DOHH2 (cell line): ENCODE measurements around the gene TMEM235.

Source experiments
- H3F3A ChIP-seq: fragments of 200-600 bp; sonication (generic), shearing (Covaris generic); 2 replicates; pipeline ENCODE4 v1.6.0; 2016; ENCODE audit warnings: antibody characterized with exemption, mild to moderate bottlenecking; ENCODE audit not compliant: control insufficient read depth, insufficient read depth
- H3K27ac ChIP-seq: fragments of 200-600 bp; sonication (generic); 2 replicates; pipeline ENCODE4 v1.5.1; 2014; ENCODE audit warnings: low read depth, mild to moderate bottlenecking, low read length, moderate library complexity
- H3K27me3 ChIP-seq: fragments of 200-600 bp; sonication (generic); 2 replicates; pipeline ENCODE4 v1.6.1; 2014; ENCODE audit warnings: mild to moderate bottlenecking, low read length, mixed read lengths; ENCODE audit not compliant: control insufficient read depth
- H3K36me3 ChIP-seq: fragments of 200-600 bp; sonication (generic); 2 replicates; pipeline ENCODE4 v1.6.1; 2014; ENCODE audit warnings: mild to moderate bottlenecking, low read length, moderate library complexity, mixed read lengths; ENCODE audit not compliant: control insufficient read depth
- H3K4me1 ChIP-seq: fragments of 200-600 bp; sonication (generic); 2 replicates; pipeline ENCODE4 v1.6.1; 2014; ENCODE audit warnings: mild to moderate bottlenecking, low read length, mixed read lengths; ENCODE audit not compliant: control insufficient read depth
- H3K4me2 ChIP-seq: fragments of 200-600 bp; sonication (generic); 2 replicates; pipeline ENCODE4 v1.6.0; 2014; ENCODE audit warnings: mild to moderate bottlenecking, low read length, moderate library complexity
- H3K4me3 ChIP-seq: fragments of 200-600 bp; sonication (generic); 2 replicates; pipeline ENCODE4 v1.5.1; 2014; ENCODE audit warnings: mild to moderate bottlenecking, low read length, mixed read lengths
- H3K79me2 ChIP-seq: fragments of 200-600 bp; sonication (generic); 2 replicates; pipeline ENCODE4 v1.6.1; 2014; ENCODE audit warnings: mild to moderate bottlenecking, low read length, mixed read lengths; ENCODE audit not compliant: control insufficient read depth
- H3K9me2 ChIP-seq: fragments of 200-600 bp; sonication (generic); replicated peaks from 2 replicates; pipeline ENCODE4 v1.6.1; 2014; ENCODE audit warnings: mild to moderate bottlenecking, low read length, mixed read lengths; ENCODE audit not compliant: control insufficient read depth
- H3K9me3 ChIP-seq: fragments of 200-600 bp; sonication (generic); 2 replicates; pipeline ENCODE4 v1.6.1; 2014; ENCODE audit warnings: antibody characterized with exemption, low read length, mixed read lengths; ENCODE audit not compliant: control insufficient read depth, insufficient read depth
- H4K20me1 ChIP-seq: fragments of 200-600 bp; sonication (generic); 2 replicates; pipeline ENCODE4 v1.6.0; 2014; ENCODE audit warnings: low read depth, mild to moderate bottlenecking, antibody characterized with exemption, low read length, moderate library complexity; ENCODE audit not compliant: control insufficient read depth, insufficient read depth
- EZH2phosphoT487 ChIP-seq: fragments of 200-600 bp; sonication (generic); IDR thresholded peaks from 2 replicates; pipeline ENCODE4 v1.6.1; 2017; ENCODE audit warnings: borderline replicate concordance, mild to moderate bottlenecking, antibody characterized with exemption, low read length, moderate library complexity, mixed read lengths
- TF ChIP-seq, protein P1 (sequence below): fragments of 200-600 bp; sonication (generic); IDR thresholded peaks from one replicate; pipeline ENCODE4 v1.5.1; 2014; ENCODE audit warnings: antibody characterized with exemption, mild to moderate bottlenecking, low read depth, low read length; ENCODE audit not compliant: poor library complexity, severe bottlenecking

TMEM235 gene

GRCh38 chr17:78264590-78264989 is 33.2 kb downstream of the TMEM235 start:
- Histone ChIP-seq H3K36me3 (no peaks in the 10 kb centered on the region), H3K79me2 (no peaks in the 10 kb centered on the region), H3K9me3 (no peaks in the 10 kb centered on the region), H3K4me2 (no peak overlapping the region), H3F3A (peaks cover 7% of the 10 kb centered on the region; the same call in 1 of the 2 replicates), H3K9me2 (no peaks in the 10 kb centered on the region), H3K4me1 (peaks cover 15% of the 10 kb centered on the region), H3K27ac (no peak overlapping the region), H3K27me3 (peaks cover 14% of the 10 kb centered on the region), H4K20me1 (no peaks in the 10 kb centered on the region), H3K4me3 (no peak overlapping the region)
- TF ChIP-seq EZH2phosphoT487, result no peak
- TF ChIP-seq, protein P1, sequence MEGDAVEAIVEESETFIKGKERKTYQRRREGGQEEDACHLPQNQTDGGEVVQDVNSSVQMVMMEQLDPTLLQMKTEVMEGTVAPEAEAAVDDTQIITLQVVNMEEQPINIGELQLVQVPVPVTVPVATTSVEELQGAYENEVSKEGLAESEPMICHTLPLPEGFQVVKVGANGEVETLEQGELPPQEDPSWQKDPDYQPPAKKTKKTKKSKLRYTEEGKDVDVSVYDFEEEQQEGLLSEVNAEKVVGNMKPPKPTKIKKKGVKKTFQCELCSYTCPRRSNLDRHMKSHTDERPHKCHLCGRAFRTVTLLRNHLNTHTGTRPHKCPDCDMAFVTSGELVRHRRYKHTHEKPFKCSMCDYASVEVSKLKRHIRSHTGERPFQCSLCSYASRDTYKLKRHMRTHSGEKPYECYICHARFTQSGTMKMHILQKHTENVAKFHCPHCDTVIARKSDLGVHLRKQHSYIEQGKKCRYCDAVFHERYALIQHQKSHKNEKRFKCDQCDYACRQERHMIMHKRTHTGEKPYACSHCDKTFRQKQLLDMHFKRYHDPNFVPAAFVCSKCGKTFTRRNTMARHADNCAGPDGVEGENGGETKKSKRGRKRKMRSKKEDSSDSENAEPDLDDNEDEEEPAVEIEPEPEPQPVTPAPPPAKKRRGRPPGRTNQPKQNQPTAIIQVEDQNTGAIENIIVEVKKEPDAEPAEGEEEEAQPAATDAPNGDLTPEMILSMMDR, result no peak

- TF ChIP-seq, protein P1, result no peak
- TF ChIP-seq EZH2phosphoT487, result no peak
- H3K36me3 ChIP-seq, result no peaks in the 10 kb centered on the region
- H3K79me2 ChIP-seq, result no peaks in the 10 kb centered on the region
- no peaks in the 10 kb centered on the region for H3K9me3 ChIP-seq
- peaks cover 14% of the 10 kb centered on the region for H3K27me3 ChIP-seq
- no peaks in the 10 kb centered on the region for H4K20me1 ChIP-seq
- no peak overlapping the region for H3K4me3 ChIP-seq
- peaks cover 15% of the 10 kb centered on the region for H3K4me1 ChIP-seq
- no peak overlapping the region for H3K27ac ChIP-seq
- no peak overlapping the region for H3K4me2 ChIP-seq
- H3F3A ChIP-seq, result peaks cover 7% of the 10 kb centered on the region; the same call in 1 of the 2 replicates
- no peaks in the 10 kb centered on the region for H3K9me2 ChIP-seq
These were observed 33.7 kb downstream of the TMEM235 start for GRCh38 chr17:78265121-78265520.

DNA sequence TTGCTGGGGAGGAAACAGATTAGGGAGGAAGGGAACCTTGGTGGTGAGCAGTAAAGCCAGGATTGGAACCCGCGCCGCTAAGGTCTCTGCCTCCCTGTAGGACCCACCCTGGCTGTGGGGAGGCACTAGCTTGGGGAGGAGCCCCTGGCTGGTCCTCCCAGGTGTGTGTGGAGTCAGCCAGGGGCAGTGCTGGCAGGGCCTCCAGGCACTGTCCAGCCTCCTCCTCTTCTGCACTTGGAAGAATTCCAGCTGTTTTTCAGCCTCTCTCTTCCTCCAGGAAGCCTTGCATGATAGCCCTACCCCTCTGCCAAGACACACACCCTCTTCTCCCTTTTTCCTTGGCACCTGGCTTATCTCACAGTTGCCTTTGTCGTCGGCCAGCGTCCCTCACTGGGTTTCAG is 34.8 kb downstream of the TMEM235 start:
- Histone ChIP-seq H3F3A (peaks cover 7% of the 10 kb centered on the region; the same call in 1 of the 2 replicates), H3K79me2 (no peaks in the 10 kb centered on the region), H3K27me3 (peaks cover 12% of the 10 kb centered on the region), H3K9me2 (no peaks in the 10 kb centered on the region), H4K20me1 (no peaks in the 10 kb centered on the region), H3K9me3 (no peaks in the 10 kb centered on the region), H3K27ac (no peak overlapping the region), H3K36me3 (no peaks in the 10 kb centered on the region), H3K4me1 (peaks cover 15% of the 10 kb centered on the region), H3K4me3 (no peak overlapping the region), H3K4me2 (no peak overlapping the region)
- TF ChIP-seq EZH2phosphoT487, result no peak
- TF ChIP-seq, protein P1, result no peak

- H3K79me2 ChIP-seq, result no peaks in the 10 kb centered on the region
- H3K4me3 ChIP-seq, result no peak overlapping the region
- H3K27ac ChIP-seq, result no peak overlapping the region
- peaks cover 14% of the 10 kb centered on the region for H3K27me3 ChIP-seq
- H3F3A ChIP-seq, result peaks cover 7% of the 10 kb centered on the region; the same call in 1 of the 2 replicates
- H3K36me3 ChIP-seq, result no peaks in the 10 kb centered on the region
- no peak overlapping the region for H3K4me2 ChIP-seq
- TF ChIP-seq, protein P1, result no peak
- no peak for TF ChIP-seq EZH2phosphoT487
- H3K9me3 ChIP-seq, result no peaks in the 10 kb centered on the region
- H3K9me2 ChIP-seq, result no peaks in the 10 kb centered on the region
- H3K4me1 ChIP-seq, result peaks cover 18% of the 10 kb centered on the region
- no peaks in the 10 kb centered on the region for H4K20me1 ChIP-seq
These were observed 35.3 kb downstream of the TMEM235 start for GRCh38 chr17:78266771-78267170.
